C4-2B (cell line): Measurements from ENCODE around the gene ARMH2.

Experiments
- H3K27ac ChIP-seq: fragments of 450-650 bp; 2 replicates; pipeline ENCODE4 v1.5.1; 2017
- CTCF ChIP-seq: fragments of 450-650 bp; conservative IDR thresholded peaks from 2 replicates; pipeline ENCODE4 v1.5.1; 2017; ENCODE audit warnings: mild to moderate bottlenecking
- ZFX ChIP-seq: fragments of 450-650 bp; IDR thresholded peaks from 2 replicates; pipeline ENCODE4 v1.6.1; 2017

Gene ARMH2

GRCh38 chr6:24798740-24799540 lies at the start of gene ARMH2:
TSS of gene ARMH2 (minus strand) at chr6:24798917. CDS start at chr6:24798857, 60 bp downstream.
- TF ChIP-seq CTCF (no peak), ZFX (no peak)
- H3K27ac ChIP-seq: no peak within 1 kb of the TSS

GRCh38 chr6:24848461-24848860 lies 49.7 kb upstream of the ARMH2 start:
- TF ChIP-seq CTCF (no peak), ZFX (no peak)
- no peak overlapping the region for H3K27ac ChIP-seq

- TF ChIP-seq CTCF (no peak), ZFX (no peak)
- H3K27ac ChIP-seq: no peak overlapping the region
These were observed 48.7 kb upstream of the ARMH2 start for GRCh38 chr6:24847402-24847801.

GRCh38 chr6:24845578-24845977 lies 46.9 kb upstream of the ARMH2 start:
- H3K27ac ChIP-seq: no peak overlapping the region
- TF ChIP-seq CTCF: no peak
- no peak for TF ChIP-seq ZFX

GRCh38 chr6:24844903-24845302 lies 46.2 kb upstream of the ARMH2 start:
- no peak overlapping the region for H3K27ac ChIP-seq
- TF ChIP-seq ZFX (no peak), CTCF (no peak)

- TF ChIP-seq ZFX (no peak), CTCF (no peak)
- H3K27ac ChIP-seq: no peak overlapping the region
These were observed 45.3 kb upstream of the ARMH2 start for GRCh38 chr6:24844061-24844460.

- no peak overlapping the region for H3K27ac ChIP-seq
- TF ChIP-seq CTCF (no peak), ZFX (no peak)
These were observed 41.5 kb upstream of the ARMH2 start for GRCh38 chr6:24840187-24840586.
